Neural progenitor cell (in vitro differentiated cells): ENCODE results near the gene CEMIP2.

Experiments
- EZH2 ChIP-seq: fragments of 200-600 bp; sonication (generic); IDR thresholded peaks from 2 replicates; pipeline ENCODE4 v1.6.1; 2017; ENCODE audit warnings: antibody characterized with exemption, mild to moderate bottlenecking, moderate library complexity
- EZH2phosphoT487 ChIP-seq: fragments of 200-600 bp; sonication (generic); IDR thresholded peaks from 2 replicates; pipeline ENCODE4 v1.6.1; 2017; ENCODE audit warnings: antibody characterized with exemption
- TF ChIP-seq, protein P1 (sequence below): fragments of 200-600 bp; sonication (generic); IDR thresholded peaks from 2 replicates; pipeline ENCODE4 v1.5.1; 2017; ENCODE audit warnings: antibody characterized with exemption, mild to moderate bottlenecking

- TF ChIP-seq, protein P1, sequence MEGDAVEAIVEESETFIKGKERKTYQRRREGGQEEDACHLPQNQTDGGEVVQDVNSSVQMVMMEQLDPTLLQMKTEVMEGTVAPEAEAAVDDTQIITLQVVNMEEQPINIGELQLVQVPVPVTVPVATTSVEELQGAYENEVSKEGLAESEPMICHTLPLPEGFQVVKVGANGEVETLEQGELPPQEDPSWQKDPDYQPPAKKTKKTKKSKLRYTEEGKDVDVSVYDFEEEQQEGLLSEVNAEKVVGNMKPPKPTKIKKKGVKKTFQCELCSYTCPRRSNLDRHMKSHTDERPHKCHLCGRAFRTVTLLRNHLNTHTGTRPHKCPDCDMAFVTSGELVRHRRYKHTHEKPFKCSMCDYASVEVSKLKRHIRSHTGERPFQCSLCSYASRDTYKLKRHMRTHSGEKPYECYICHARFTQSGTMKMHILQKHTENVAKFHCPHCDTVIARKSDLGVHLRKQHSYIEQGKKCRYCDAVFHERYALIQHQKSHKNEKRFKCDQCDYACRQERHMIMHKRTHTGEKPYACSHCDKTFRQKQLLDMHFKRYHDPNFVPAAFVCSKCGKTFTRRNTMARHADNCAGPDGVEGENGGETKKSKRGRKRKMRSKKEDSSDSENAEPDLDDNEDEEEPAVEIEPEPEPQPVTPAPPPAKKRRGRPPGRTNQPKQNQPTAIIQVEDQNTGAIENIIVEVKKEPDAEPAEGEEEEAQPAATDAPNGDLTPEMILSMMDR, result no peak
- TF ChIP-seq EZH2 (no peak), EZH2phosphoT487 (no peak)
These were observed 83.7 kb downstream of the CEMIP2 start for GRCh38 chr9:71684566-71684965.
